ENCODE data around the gene SLC37A2. TPM values are rescaled to one million over a fixed set of nuclear protein-coding genes. Genes with fewer than 3 reads are reported as not detected.

SLC37A2 gene
- total RNA-seq, 1 experiment from 2014 or later: not detected

DNA sequence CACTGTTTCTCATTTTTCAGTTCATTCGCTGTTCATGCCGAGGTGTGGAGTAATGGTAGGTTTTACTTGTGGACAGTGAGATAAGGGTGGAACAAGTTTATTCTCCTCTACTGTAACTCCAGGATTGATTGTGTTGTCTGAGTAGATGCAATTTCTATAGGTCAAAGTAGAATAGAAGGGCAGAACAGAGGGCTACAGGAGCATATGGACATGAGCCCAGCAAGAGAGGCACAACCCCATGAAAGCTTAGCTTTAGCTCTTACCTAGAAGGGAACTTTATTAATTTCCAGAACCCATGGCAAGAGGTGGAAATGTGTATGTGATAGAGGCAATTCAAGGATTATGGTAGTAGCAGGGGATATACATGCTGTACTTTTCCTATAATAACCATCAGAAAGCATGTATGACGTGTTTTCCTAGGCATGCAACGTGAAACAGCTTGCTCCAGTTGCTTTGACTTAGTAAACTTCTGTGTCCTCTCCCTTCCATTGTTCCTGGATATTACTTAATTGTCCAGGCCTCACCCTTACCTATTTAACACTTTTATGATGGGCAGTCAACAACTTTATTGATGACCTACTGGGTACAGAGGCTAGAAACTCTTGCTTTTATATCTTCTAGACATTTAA is 13.8 kb upstream of the SLC37A2 start:
- no peak for DNase-seq (ENCODE audit: low spot score)
- Histone ChIP-seq H3K9me3 (ENCODE audit: low read depth, low read length, poor library complexity, severe bottlenecking) (no peaks in the 10 kb centered on the region), H3K36me3 (ENCODE audit: insufficient read depth, low read length, poor library complexity, severe bottlenecking) (no peaks in the 10 kb centered on the region), H3K27ac (ENCODE audit: low read depth, low read length, poor library complexity, severe bottlenecking) (no peak overlapping the region), H3K4me3 (ENCODE audit: low read depth, low read length, poor library complexity, severe bottlenecking) (no peak overlapping the region), H3K4me1 (ENCODE audit: insufficient read depth, low read length, poor library complexity, severe bottlenecking) (no peaks in the 10 kb centered on the region), H3K27me3 (replicated peaks; ENCODE audit: insufficient read depth, low read depth, low read length, poor library complexity) (no peaks in the 10 kb centered on the region)
- no TSS peak for BruUV-seq (replicated peaks)
- intact Hi-C loops (cut with micrococcal nuclease; ENCODE audit: unreplicated experiment): no loop called here
- CTCF ChIA-PET: no interaction called here
- no peak for TF ChIP-seq EZH2 (IDR thresholded peaks at IDR 0.05; ENCODE audit: borderline replicate concordance, low read depth, low read length, poor library complexity, severe bottlenecking)
- TF ChIP-seq, protein P1, sequence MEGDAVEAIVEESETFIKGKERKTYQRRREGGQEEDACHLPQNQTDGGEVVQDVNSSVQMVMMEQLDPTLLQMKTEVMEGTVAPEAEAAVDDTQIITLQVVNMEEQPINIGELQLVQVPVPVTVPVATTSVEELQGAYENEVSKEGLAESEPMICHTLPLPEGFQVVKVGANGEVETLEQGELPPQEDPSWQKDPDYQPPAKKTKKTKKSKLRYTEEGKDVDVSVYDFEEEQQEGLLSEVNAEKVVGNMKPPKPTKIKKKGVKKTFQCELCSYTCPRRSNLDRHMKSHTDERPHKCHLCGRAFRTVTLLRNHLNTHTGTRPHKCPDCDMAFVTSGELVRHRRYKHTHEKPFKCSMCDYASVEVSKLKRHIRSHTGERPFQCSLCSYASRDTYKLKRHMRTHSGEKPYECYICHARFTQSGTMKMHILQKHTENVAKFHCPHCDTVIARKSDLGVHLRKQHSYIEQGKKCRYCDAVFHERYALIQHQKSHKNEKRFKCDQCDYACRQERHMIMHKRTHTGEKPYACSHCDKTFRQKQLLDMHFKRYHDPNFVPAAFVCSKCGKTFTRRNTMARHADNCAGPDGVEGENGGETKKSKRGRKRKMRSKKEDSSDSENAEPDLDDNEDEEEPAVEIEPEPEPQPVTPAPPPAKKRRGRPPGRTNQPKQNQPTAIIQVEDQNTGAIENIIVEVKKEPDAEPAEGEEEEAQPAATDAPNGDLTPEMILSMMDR (conservative IDR thresholded peaks at IDR 0.05; ENCODE audit: low read depth, low read length): no peak
- POLR2A ChIA-PET (ENCODE audit: low non-redundant PET): no interaction called here

DNA sequence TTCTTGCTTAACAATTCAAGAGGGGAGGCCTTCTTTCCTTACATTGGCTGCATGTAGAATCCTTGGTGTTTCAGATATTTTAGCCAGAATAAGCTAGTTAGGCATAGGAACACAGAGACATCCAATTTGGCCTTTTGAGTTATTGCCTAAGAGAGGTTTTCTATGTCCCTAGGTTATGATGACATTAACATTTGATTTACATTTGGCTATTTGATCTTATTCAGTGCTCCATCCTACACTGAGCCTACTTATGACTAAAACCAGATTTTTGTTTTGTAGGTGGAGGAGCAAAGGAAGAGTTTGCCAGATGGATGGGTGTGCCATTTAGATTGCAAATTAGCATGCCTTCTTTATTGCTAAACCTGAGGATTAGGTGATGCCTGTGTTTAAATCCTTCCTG is 11.1 kb upstream of the SLC37A2 start:
- Histone ChIP-seq H3K36me3 (ENCODE audit: insufficient read depth, low read length, poor library complexity, severe bottlenecking) (no peaks in the 10 kb centered on the region), H3K27ac (ENCODE audit: low read depth, low read length, poor library complexity, severe bottlenecking) (no peak overlapping the region), H3K4me1 (ENCODE audit: insufficient read depth, low read length, poor library complexity, severe bottlenecking) (no peaks in the 10 kb centered on the region), H3K9me3 (ENCODE audit: low read depth, low read length, poor library complexity, severe bottlenecking) (no peaks in the 10 kb centered on the region), H3K27me3 (replicated peaks; ENCODE audit: insufficient read depth, low read depth, low read length, poor library complexity) (no peaks in the 10 kb centered on the region), H3K4me3 (ENCODE audit: low read depth, low read length, poor library complexity, severe bottlenecking) (no peak overlapping the region)
- no peak for DNase-seq (ENCODE audit: low spot score)
- POLR2A ChIA-PET (ENCODE audit: low non-redundant PET): no interaction called here
- no TSS peak for BruUV-seq (replicated peaks)
- intact Hi-C loops (cut with micrococcal nuclease; ENCODE audit: unreplicated experiment): no loop called here
- CTCF ChIA-PET: no interaction called here
- TF ChIP-seq, protein P1 (conservative IDR thresholded peaks at IDR 0.05; ENCODE audit: low read depth, low read length): no peak
- TF ChIP-seq EZH2 (IDR thresholded peaks at IDR 0.05; ENCODE audit: borderline replicate concordance, low read depth, low read length, poor library complexity, severe bottlenecking): no peak

DNA sequence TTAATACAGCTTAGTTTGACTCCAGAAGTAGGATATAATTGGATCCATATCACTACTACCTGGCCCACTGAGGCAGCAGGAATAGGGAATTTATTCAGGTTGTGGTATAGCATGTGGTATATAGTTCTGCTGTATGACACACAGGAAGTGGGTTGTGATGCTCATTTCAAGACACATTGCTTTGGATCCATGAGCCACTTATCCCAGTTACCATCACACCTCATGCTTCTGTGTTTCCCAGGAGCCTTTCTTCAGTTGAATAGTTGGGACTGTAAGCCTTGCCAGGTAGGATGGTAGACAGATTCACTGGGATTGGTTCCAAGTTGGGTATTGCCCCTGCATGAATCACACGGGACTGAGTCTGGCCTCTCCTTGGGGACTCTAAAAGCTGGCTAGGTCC is 9.9 kb upstream of the SLC37A2 start:
- no peak for DNase-seq (ENCODE audit: low spot score)
- no TSS peak for BruUV-seq (replicated peaks)

More for the DNA sequence above, 9.9 kb upstream of the SLC37A2 start:
- H3K9me3 ChIP-seq (ENCODE audit: low read depth, low read length, poor library complexity, severe bottlenecking): no peaks in the 10 kb centered on the region
- H3K4me1 ChIP-seq (ENCODE audit: insufficient read depth, low read length, poor library complexity, severe bottlenecking): no peaks in the 10 kb centered on the region
- no peak overlapping the region for H3K27ac ChIP-seq (ENCODE audit: low read depth, low read length, poor library complexity, severe bottlenecking)
- H3K27me3 ChIP-seq (replicated peaks; ENCODE audit: insufficient read depth, low read depth, low read length, poor library complexity): no peaks in the 10 kb centered on the region
- TF ChIP-seq EZH2 (IDR thresholded peaks at IDR 0.05; ENCODE audit: borderline replicate concordance, low read depth, low read length, poor library complexity, severe bottlenecking): no peak
- TF ChIP-seq, protein P1 (conservative IDR thresholded peaks at IDR 0.05; ENCODE audit: low read depth, low read length): no peak
- CTCF ChIA-PET: no interaction called here
- H3K4me3 ChIP-seq (ENCODE audit: low read depth, low read length, poor library complexity, severe bottlenecking): no peak overlapping the region
- intact Hi-C loops (cut with micrococcal nuclease; ENCODE audit: unreplicated experiment): no loop called here
- POLR2A ChIA-PET (ENCODE audit: low non-redundant PET): no interaction called here
- H3K36me3 ChIP-seq (ENCODE audit: insufficient read depth, low read length, poor library complexity, severe bottlenecking): no peaks in the 10 kb centered on the region

All from A673 (cell line).